ENCODE measurements around the gene UNKL. TPM values are rescaled to one million over a fixed set of nuclear protein-coding genes. Genes with fewer than 3 reads are reported as not detected.

Gene UNKL
- total RNA-seq, 4 donors from 2014 or later, result 15.2 to 86.4 (median 24.2) TPM

DNA sequence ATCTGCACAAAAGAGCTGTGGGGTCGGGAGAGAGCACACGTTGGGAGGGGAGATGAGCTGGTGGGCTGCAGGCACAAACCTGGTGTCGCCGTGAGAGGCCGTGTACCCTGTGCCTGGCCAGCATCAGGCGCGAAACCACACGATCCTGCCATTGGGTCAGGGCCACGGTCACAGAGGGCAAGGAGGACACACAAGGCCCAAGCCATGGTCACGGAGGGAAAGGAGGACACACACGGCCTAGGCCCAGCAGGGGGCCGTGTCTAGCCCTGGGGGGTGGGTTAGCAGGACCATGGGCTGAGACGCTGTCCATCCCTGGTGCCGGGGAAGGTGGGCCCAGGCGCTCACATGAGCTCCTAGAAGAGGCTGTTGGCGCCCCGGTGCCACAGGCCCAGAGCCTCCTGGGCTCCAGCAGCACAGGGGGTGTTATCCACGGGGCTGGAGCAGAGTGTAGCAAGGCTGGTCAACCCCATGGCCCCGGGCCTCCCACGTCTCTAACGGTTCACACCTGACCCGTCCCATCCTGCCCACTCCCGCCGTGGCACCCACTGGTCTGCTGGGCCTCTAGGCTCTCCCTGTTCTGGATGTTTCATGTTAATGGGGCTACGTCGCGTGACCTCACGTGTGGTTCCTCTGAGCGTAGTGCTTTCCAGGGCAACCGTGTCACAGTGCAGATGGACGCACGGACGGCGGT lies 37.3 kb upstream of the UNKL start:
- no peak for DNase-seq
- Histone ChIP-seq H3K27ac (no peak overlapping the region), H3K4me1 (no peaks in the 10 kb centered on the region), H3K36me3 (peaks cover 0 to 40% (median 0%) of the 10 kb centered on the region in 4 donors), H3K27me3 (no peaks in the 10 kb centered on the region), H3K4me3 (no peak overlapping the region), H3K9me3 (no peaks in the 10 kb centered on the region)
- intact Hi-C loops (cut with DNase I; ENCODE audit: low total_unique reads) (no loop called here), in situ Hi-C loops (cut with MboI; ENCODE audit: low pct_ligation_motif_present in 1 of 4, low pct_unique_long_range_greater_than_20kb in 1 of 4, low sequenced_read_pairs in 3 of 4) (no loop called here)
- WGBS, 2 donors (ENCODE audit: low coverage in 1 of 2), result 95% methylated on average over 32 of the region's 34 CpGs; no CpG with 5 or more reads in 1 of the 2 donors
- TF ChIP-seq POLR2A (IDR thresholded peaks at IDR 0.05), result no peak
- TF ChIP-seq POLR2AphosphoS5 (IDR thresholded peaks at IDR 0.05), result no peak
- TF ChIP-seq, protein P1, sequence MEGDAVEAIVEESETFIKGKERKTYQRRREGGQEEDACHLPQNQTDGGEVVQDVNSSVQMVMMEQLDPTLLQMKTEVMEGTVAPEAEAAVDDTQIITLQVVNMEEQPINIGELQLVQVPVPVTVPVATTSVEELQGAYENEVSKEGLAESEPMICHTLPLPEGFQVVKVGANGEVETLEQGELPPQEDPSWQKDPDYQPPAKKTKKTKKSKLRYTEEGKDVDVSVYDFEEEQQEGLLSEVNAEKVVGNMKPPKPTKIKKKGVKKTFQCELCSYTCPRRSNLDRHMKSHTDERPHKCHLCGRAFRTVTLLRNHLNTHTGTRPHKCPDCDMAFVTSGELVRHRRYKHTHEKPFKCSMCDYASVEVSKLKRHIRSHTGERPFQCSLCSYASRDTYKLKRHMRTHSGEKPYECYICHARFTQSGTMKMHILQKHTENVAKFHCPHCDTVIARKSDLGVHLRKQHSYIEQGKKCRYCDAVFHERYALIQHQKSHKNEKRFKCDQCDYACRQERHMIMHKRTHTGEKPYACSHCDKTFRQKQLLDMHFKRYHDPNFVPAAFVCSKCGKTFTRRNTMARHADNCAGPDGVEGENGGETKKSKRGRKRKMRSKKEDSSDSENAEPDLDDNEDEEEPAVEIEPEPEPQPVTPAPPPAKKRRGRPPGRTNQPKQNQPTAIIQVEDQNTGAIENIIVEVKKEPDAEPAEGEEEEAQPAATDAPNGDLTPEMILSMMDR (IDR thresholded peaks at IDR 0.05), result no peak
- TF ChIP-seq EP300 (IDR thresholded peaks at IDR 0.05; ENCODE audit: low read depth), result no peak

GRCh38 chr16:1450841-1451240 lies 36.3 kb upstream of the UNKL start:
- H3K27me3 ChIP-seq, result no peaks in the 10 kb centered on the region
- no peak for DNase-seq
- WGBS, 2 donors (ENCODE audit: low coverage in 1 of 2), result 97% methylated on average over 21 of the region's 21 CpGs; no CpG with 5 or more reads in 1 of the 2 donors
- no peaks in the 10 kb centered on the region for H3K4me1 ChIP-seq
- peaks cover 0 to 37% (median 3%) of the 10 kb centered on the region in 4 donors for H3K36me3 ChIP-seq
- in situ Hi-C loops (cut with MboI; ENCODE audit: low pct_ligation_motif_present in 1 of 4, low pct_unique_long_range_greater_than_20kb in 1 of 4, low sequenced_read_pairs in 3 of 4), result no loop called here
- no peak overlapping the region for H3K27ac ChIP-seq
- H3K4me3 ChIP-seq, result no peak overlapping the region
- no peak for TF ChIP-seq POLR2AphosphoS5 (IDR thresholded peaks at IDR 0.05)
- no peak for TF ChIP-seq POLR2A (IDR thresholded peaks at IDR 0.05)
- TF ChIP-seq, protein P1 (IDR thresholded peaks at IDR 0.05), result no peak
- TF ChIP-seq EP300 (IDR thresholded peaks at IDR 0.05; ENCODE audit: low read depth), result no peak
- H3K9me3 ChIP-seq, result no peaks in the 10 kb centered on the region
- intact Hi-C loops (cut with DNase I; ENCODE audit: low total_unique reads), result no loop called here

DNA sequence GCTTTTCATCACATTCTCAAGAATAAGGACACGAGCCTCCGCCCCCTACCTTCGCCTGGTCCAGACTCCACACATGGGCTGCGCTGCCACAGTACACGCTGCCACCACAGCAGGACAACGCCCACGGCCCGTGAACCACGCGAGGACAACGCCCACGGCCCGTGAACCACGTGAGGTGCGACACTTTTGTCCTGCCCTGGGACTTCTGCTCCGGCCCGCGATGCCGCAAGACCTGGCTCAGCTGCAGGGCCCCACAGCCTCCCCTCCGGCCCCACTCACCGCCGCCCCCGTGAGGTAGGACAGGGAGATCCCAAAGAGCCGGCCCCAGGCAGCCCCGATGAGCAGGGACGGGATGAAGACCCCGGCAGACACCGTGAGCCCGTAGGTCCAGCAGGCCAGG lies 35.7 kb upstream of the UNKL start:
- DNase-seq, result no peak
- H3K4me3 ChIP-seq, result no peak overlapping the region
- WGBS, 2 donors (ENCODE audit: low coverage in 1 of 2), result 85% methylated on average over 27 of the region's 29 CpGs; no CpG with 5 or more reads in 1 of the 2 donors
- no peaks in the 10 kb centered on the region for H3K9me3 ChIP-seq
- H3K4me1 ChIP-seq, result no peaks in the 10 kb centered on the region
- H3K36me3 ChIP-seq, result peaks cover 0 to 31% (median 3%) of the 10 kb centered on the region in 4 donors
- intact Hi-C loops (cut with DNase I; ENCODE audit: low total_unique reads) (no loop called here), in situ Hi-C loops (cut with MboI; ENCODE audit: low pct_ligation_motif_present in 1 of 4, low pct_unique_long_range_greater_than_20kb in 1 of 4, low sequenced_read_pairs in 3 of 4) (no loop called here)
- TF ChIP-seq, protein P1 (IDR thresholded peaks at IDR 0.05), result no peak
- TF ChIP-seq POLR2A (IDR thresholded peaks at IDR 0.05) (no peak), EP300 (IDR thresholded peaks at IDR 0.05; ENCODE audit: low read depth) (no peak), POLR2AphosphoS5 (IDR thresholded peaks at IDR 0.05) (no peak)
- H3K27me3 ChIP-seq, result no peaks in the 10 kb centered on the region
- no peak overlapping the region for H3K27ac ChIP-seq

- intact Hi-C loops (cut with DNase I; ENCODE audit: low total_unique reads), result no loop called here
- Histone ChIP-seq H3K4me1 (no peaks in the 10 kb centered on the region), H3K27ac (no peak overlapping the region), H3K36me3 (peaks cover 0 to 22% (median 3%) of the 10 kb centered on the region in 4 donors), H3K9me3 (no peaks in the 10 kb centered on the region), H3K4me3 (no peak overlapping the region), H3K27me3 (no peaks in the 10 kb centered on the region)
- TF ChIP-seq POLR2A (IDR thresholded peaks at IDR 0.05), result no peak
- no peak for TF ChIP-seq EP300 (IDR thresholded peaks at IDR 0.05; ENCODE audit: low read depth)
- TF ChIP-seq, protein P1 (IDR thresholded peaks at IDR 0.05), result no peak
- TF ChIP-seq POLR2AphosphoS5 (IDR thresholded peaks at IDR 0.05), result no peak
- WGBS, 2 donors (ENCODE audit: low coverage in 1 of 2), result 95% methylated on average over 25 of the region's 25 CpGs; no CpG with 5 or more reads in 1 of the 2 donors
- in situ Hi-C loops (cut with MboI; ENCODE audit: low pct_ligation_motif_present in 1 of 4, low pct_unique_long_range_greater_than_20kb in 1 of 4, low sequenced_read_pairs in 3 of 4), result no loop called here
- no peak for DNase-seq
Observed at GRCh38 chr16:1449201-1449788, 34.8 kb upstream of the UNKL start.
